ENCODE measurements around the gene CTRL.

CTRL gene

DNA sequence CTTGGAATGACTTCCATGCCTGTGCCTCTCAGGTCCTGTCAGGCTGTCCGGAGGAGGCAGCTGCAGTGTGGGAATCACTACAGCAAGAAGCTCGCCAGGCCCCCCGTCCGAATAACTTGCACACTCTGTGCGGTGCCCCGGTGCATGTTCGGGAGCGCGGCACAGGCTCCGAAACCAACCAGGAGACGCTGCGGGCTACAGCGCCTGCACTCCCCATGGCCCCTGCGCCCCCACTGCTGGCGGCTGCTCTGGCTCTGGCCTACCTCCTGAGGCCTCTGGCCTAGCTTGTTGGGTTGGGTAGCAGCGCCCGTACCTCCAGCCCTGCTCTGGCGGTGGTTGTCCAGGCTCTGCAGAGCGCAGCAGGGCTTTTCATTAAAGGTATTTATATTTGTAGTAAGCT lies 45.7 kb downstream of the CTRL start:
- no peak for DNase-seq

GRCh38 chr16:67885545-67885944 lies 46.1 kb downstream of the CTRL start:
- DNase-seq = no peak

GRCh38 chr16:67884684-67885083 lies 47.0 kb downstream of the CTRL start, which contains the start of gene NRN1L:
Gene NRN1L (plus strand): TSS chr16:67884885. CDS start chr16:67884904, 19 bp downstream.
- peak; percentile 69 for DNase-seq

- DNase-seq = peak; percentile 10
Measured at GRCh38 chr16:67883872-67884261, 47.8 kb downstream of the CTRL start.

- DNase-seq = no peak
Measured at GRCh38 chr16:67883146-67883871, 48.4 kb downstream of the CTRL start.

- DNase-seq = no peak
Measured at GRCh38 chr16:67882374-67883145, 49.1 kb downstream of the CTRL start.

DNA sequence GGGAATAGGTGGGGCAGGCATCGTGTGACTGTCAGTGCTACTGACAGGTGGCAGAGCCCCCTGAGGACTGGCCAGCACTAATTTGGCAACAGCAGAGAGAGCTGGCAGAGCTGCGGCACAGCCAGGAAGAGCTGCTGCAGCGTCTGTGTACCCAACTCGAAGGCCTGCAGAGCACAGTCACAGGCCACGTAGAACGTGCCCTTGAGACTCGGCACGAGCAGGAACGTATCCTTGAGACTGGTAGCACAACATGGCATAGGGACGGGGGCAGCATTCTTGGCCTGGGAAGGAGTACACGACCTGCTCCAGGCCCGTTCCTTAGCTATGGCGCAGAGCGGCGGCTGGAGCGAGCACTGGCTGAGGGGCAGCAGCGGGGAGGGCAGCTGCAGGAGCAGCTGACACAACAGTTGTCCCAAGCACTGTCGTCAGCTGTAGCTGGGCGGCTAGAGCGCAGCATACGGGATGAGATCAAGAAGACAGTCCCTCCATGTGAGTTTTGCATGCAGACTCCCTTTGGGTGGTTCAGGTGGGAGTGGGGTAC lies 50.0 kb downstream of the CTRL start:
- no peak for DNase-seq

- no peak for DNase-seq
Measured at GRCh38 chr16:67880584-67880983, 51.1 kb downstream of the CTRL start.

- DNase-seq = no peak
Measured at GRCh38 chr16:67879936-67880335, 51.7 kb downstream of the CTRL start.

Data from NCI-H1105 (cell line).